Measurements from ENCODE around the gene FAM25C.
"Not testable (repeated sequence)": the region's sequence is repeated elsewhere in the genome, so short reads cannot be mapped to it uniquely, and the experiment has no call there.

FAM25C gene

DNA sequence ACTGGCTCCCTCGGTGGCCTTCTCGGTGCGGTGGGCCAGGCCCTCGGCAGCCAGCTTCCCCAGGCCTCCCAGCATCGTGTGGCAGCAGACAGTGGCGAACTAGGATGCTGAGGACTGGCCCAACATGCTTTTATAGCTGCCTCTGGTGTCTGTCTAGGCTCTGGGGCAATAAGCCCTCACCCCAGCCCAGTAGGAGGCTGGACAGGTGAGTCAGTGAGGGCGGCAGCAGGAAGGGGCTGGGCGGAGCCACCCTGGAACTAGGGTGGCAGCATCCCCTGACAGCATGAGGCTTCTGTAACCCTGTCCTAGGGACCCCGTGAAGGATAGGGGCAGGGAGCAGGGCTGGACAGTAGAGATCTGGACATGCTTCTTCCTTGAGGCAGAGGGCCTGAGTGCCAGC, at the start of gene FAM25C:
FAM25C (minus strand) TSS at position 101 of the 400 bp plus-strand sequence; CDS start at position 75, 26 bp downstream.
- not testable (repeated sequence) for DNase-seq

DNA sequence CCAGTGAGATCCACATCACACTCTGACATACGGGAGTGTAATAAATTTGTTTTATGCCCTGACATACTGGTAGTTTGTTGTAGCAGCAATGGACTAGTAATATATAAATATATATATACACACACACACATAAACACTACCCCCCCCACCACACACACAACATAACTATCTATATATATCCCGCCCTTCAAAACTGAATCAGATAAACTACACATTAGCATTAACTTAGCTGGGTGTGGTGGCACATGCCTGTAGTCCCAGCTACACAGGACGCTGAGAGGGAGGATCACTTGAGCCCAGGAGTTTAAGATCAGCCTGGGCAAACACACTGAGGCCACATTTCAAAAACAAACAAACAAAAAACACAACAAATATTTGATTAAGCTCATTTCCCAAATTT, 45.0 kb upstream of the FAM25C start:
- DNase-seq = not testable (repeated sequence)

DNA sequence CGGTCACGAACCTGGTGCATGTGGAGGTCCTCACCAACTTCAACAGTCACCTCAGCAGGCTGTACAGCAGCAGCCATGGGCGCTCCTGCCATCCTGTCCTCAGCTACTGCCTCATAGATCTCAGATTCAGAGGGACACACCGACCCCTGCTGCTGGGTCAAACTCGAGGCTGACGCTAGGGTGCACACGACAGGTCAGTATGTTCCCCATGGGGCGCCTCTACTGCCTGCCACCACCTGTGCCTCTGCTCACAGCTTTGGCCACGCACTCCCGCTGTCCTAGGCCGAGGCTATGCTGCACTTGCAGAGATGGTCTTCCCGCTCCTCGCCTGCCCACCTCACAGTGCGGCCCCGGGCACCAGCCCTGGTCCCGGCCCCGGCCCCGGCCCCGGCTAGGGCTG, 31.8 kb upstream of the FAM25C start:
- not testable (repeated sequence) for DNase-seq

DNA sequence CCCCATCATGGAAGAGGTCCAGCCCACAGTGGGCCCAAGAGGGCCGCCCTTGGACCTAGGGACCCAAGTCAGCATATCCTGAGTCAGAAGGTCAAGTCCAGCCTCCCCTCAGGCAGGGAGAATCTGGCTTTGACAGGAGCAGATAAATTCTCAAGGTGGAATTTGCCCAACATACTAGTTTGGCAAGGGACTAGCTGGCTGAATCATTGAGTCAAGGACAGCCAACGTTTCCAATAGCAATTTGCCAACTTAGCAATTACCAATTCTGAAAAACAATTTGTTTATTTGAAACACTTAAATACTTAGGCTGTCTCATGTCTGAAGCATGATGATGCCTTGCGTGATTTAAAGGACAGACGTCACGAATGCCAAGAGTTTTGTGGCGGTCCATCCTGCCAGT, 2.7 kb upstream of the FAM25C start:
- DNase-seq = not testable (repeated sequence)

DNA sequence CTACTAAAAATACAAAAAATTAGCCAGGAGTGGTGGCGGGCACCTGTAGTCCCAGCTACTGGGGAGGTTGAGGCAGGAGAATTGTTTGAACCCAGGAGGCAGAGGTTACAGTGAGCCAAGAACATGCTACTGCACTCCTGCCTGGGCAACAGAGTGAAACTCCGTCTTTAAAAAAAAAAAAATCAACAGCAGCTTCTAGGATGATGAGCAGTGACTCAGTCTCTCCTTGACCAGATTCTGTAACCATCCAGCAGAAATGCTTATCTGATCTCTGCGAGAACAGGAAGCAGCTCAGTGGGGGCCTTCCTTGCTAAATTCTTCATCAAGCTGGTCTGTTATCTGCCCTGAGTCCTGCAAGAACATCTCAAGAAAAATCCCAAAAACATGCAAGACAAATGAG, 5.5 kb downstream of the FAM25C start:
- DNase-seq = not testable (repeated sequence)

DNA sequence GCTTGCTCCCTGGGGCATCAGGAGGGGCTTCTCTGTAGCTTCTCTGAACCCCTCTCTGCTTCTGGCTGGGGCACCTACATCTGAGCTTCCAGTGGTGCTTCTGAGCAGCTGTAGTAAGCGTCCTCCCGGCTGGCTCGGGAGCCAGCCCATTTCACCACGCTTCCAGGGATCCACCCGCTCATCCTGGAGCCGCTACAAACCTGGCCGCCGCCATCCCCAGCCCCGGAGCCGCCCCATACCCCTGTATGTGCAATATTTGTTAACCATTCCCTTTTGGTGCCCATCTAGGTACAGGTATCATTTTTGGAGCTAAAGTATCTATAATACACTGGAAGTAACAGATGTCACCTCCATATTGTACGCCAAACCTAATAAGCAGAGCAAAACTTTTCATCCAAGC, 7.0 kb downstream of the FAM25C start:
- not testable (repeated sequence) for DNase-seq

DNA sequence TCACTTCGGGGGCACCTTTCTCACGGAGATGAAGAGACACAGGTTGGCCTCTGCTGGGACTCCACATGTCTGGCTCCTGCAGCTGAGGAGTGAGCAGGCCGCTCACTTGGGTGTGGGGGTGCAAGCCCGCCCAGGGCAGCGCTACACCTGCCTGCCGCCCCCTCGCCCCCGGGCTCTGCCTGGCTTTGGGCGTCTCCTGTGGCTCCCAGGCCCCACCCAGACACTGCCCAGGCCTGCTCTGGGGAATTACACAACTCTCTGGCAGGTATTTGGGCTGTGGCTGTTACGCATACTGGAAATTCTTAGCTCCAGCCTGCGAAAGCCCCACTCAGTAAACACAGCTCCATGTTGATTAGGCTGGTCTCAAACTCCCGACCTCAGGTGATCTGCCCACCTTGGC, 7.9 kb downstream of the FAM25C start:
- DNase-seq = not testable (repeated sequence)

DNA sequence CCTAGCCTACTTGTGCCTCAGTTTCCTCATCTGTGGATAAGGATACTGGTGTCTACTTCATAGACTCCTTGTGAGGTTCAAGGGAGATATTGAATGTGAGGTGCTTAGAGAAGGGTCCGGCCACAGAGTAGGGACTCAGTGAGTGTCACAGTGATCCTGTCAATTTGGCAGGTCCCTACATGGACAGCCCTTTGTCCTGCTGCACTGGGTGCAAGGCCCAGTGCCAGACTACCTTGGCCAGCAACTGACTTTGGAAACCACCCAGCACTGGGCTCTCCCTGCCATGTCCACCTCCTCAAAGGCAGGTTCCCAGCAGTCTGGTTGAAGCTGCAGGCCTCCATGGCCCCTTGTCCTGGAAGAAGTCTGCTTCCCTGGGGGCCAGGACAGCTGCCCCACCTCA, 9.5 kb downstream of the FAM25C start:
- DNase-seq = not testable (repeated sequence)

DNA sequence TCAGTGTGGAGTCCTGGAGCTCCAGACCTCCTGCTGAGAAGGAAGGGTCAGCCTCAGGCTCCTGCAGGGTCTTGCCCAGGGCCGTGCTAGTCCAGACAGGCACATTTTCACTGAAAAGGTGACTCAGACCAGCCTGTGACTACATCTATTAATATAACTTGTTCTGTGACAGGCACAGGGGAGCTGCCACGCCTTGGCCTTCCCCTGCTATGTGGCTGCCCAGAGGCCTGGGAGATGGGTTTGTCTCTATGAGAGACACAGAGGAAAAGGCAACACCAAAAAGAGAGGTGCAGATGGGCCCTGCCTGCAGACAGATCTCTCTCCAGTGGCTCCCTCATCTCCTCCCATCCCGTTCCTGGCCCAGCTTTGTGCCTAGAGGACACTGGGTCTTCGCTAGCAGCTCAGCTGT, 10.0 kb downstream of the FAM25C start:
- not testable (repeated sequence) for DNase-seq

DNA sequence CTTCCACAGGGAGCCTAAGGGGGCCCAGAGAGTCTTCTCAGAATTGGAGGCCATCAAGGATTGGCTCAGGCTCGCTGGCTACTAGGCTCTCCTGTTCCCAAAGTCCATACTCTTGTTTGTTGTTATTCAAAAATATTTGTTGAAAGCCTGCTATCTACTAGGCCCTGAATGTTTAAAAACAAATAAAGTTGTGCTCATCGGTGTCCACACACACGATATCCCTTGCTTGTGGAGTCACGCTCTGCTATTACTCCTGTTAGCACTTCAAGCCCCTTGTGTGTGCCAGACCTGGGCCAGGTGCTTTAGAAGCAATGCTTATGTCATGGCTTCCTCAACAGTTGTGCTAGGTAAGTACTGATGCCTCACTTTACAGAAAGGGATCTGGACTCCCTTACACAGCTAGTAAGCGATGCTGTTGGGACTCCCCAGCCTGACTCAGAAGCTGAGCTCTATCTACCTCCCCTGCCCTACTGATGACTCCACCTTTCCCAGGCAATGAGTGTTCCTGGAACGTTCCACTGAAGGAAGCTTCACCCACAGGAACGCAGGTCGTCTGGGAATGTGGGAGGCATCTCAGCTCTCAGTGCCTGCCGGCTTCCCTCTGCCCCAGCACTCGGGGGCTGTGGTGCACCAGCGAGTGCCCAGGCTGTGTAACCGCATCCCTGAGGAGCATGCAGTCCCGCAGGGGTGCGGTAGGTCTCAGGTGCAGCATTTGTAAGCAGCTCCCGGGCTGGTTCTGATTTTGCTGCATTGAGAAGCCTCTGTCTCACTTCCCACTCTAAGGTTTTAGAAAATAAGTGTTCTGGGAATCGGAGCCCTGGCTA, 10.7 kb downstream of the FAM25C start:
- DNase-seq = not testable (repeated sequence)

DNA sequence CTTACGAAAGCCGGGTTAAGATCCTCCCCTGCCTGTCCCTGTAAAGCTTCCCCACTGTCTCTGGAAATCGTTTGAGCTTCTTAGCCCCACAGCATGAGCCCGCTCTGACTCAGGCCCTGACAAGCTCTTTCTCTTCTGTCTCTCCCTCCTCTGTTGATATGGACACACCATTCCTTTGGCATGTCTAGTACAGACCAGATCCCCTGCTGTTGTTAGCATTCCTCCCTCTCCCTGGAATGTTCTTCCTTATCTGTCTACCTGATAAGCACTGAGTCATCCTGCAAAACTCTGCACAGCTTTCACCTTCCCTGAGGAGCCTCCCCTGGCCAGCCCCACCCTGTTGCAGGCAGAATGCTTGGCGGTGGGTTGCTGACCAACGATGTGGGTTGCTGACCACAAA, 11.6 kb downstream of the FAM25C start:
- DNase-seq = not testable (repeated sequence)

DNA sequence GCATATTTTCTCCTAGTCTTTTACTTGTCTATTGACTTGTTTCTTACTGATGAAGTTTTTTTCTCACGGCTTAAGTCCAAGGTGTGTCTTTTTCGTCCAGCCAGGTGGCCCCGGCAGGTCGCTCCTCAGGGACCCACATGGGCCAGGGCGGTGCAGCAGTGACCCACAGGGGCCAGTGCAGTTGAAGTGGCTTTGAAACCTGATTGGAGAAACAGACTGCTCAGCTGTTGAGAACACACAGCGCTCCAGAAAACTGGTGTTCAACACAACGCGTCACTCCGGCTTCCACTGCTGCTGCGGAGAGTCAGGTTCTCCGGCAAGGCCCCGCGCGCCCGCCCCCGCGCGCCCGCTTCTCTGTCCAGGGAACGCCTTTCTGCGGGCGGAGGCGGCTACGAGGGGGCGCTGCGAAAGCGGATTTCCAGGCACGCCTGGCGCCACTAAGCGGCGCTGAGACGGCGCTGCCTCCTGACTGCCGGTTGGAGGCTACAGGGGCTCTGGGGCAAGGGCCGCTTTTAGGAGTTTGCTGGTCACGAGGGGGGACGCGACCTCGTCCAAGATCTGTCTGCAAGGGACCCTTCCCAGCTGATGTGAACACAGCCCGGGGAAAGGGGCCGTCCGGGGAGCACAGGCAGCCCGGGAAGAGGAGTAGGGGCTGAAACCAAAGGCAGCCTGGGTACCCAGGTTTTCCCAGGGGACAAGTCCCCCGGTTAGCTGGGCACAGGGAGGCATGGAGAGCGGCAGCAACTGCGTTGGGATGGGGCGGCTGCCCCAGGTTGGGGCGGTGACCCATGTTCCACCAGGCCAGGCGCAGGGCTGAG, 13.0 kb downstream of the FAM25C start:
- DNase-seq = not testable (repeated sequence)

DNA sequence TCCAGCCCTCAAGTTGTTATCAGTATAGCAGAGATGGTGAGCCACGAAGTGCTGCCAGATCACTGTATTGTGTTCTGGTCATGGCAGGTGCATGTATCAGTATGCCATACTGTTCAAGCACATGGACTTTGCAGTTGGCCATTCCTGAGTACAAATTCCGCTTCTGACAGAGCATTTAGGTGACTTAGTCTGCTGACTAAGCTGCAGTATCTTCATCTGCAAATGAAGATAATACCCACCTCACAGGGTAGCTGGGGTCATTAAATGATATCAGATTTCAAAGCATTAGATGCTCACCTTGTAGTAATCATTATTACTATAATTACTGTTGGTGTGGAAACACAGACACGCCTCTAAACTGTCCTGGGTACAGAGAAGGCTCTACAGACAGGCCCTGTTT, 24.2 kb downstream of the FAM25C start:
- not testable (repeated sequence) for DNase-seq

DNA sequence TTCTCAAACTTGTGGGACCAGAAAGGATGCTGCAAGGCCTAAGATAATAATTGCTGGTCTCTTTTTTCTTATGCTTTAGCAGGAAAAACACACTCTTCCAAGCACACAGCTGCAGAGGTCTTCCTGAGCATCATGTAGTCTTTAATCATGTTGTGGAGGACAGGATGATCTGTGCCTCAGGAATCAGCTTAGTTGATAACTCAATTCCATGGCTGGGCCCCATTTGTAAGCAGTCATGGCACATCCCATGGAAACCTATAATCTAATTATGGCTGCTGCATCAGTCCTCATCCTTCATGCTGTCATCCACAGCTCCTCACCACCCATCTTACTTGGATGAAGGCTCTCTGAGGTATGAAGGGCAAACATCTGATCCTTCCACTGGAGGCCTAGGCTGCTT, 26.5 kb downstream of the FAM25C start:
- not testable (repeated sequence) for DNase-seq

DNA sequence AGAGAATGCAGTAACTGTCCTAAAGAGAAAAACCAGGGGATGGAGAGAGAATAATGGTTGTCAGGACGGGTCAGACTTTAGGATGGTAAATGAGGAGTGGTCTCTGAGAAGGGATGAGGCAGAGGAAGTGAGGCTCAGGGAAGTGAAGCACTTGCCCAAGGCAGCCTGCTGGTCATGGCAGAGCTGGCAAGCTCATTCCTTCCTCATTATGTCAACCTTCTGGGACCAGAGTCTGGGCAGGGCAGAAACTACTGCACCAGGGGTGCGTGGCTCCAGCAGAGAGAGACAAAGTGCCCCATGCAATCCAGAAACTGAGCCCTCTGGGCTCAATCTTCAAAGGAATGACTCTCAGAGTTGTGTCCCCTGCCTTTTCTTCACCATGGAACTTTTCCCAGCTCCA, 27.5 kb downstream of the FAM25C start:
- DNase-seq = not testable (repeated sequence)

DNA sequence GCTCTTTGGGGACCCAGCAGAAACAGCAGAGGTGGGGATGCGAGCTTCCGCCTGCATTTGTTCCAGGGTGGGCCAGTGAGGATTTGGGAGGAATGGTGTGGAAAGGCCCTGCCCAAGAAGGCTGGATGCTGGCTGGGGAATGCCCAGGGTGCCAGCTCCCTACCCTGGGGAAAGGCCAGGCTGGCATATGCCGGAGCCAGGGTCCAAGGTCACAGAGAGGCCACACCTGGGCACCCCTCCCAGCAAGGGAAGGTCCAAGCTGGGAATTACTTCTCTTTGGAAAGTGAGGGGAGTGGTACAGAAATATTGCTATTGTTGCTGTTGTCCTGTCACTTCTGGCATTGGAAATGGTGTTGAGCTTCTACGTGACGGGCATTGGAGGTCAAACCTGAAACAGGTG, 28.0 kb downstream of the FAM25C start:
- DNase-seq = not testable (repeated sequence)

DNA sequence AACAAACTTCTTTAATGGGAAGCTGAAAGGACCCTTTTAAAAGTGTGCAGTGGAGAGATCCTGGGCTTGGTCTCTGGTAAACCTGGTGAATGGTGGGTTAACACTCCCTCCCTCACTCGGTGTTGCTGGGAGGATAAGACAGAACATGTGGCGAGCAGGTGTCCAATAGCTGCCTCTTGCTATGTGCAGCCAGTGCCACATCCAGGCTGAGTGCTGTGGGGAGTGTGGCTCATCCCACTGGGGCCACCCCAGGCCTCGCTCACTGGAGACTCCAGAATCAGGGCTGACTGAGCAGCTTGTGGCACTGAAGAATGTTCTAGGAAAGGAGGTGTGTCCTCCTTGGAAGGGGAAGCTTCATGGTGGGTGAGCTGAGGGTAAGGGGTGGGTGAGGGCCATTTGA, 29.5 kb downstream of the FAM25C start:
- not testable (repeated sequence) for DNase-seq

DNA sequence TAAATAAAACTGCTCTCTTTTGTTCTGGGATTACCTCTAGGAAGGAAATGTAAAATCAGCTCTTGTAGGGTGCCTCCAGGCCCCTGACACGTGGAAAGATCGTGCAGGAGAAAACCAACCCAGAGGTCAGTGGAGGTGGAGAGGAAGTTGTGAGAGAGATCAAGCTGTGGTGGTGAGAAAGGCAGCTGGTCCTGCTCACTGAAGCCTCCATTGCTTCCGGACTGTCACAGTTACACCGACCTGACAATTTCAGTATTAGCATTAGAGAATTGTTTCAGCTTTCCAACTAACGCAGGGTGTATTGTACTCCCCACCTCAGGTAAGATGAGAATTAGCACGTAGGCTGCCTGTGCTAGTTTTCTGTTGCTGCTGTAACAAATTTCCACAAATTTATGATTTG, 30.6 kb downstream of the FAM25C start:
- DNase-seq = not testable (repeated sequence)

DNA sequence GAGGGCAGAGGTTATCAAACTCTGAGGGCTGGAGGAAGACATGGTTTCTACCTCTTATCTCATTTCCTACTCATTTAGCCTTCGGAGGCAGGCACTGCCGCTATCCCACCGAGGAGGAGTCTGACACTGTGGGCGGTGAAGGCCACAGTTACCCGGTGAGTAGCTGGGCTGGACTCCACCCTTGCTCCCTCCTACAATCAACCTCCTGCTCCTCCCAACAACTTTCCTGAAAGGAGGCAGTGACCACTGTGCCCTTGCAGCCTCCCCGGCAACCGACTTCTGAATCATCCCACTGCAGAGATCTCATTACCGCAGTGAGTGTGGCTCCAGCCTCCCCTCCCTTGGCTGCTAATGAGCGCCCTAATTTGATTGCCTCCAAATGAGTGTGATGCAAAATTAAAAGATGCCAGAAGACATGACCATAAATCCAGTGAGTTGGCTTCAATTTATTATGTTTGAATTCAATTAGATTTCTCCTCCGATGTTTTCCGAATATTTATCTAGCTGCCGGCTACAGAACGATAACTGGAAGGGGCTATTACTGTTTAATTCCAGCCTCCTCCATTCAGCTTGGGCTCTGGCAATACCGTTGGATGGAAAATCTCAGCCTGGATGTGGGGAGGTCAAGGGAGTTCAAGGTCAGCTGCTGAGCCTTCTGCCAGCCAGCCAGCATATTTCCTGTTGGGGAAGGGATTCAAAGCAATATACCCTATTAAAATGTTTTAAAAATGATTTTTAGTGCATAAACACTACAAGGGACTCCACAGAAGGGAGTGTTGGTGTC, 35.1 kb downstream of the FAM25C start:
- not testable (repeated sequence) for DNase-seq

DNA sequence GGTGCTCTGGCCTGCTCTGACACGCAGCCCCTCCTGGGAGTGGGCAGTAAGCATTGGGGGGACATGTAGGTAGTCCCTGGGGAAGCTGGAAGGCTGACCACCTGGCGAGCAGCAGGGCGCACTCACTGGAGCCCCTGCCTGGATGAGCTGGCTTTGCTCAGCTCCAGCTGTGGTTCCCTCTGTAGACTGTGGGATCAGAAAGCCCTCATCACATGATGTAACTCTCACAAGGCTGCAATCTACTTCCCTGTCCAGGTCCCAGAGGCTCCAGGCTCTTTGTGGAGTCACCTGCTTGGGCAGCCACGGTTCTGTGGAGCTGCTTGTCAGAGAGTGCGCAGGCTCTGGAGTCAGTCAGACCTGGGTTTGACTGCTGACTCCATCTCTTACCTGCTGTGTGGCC, 36.8 kb downstream of the FAM25C start:
- not testable (repeated sequence) for DNase-seq

DNA sequence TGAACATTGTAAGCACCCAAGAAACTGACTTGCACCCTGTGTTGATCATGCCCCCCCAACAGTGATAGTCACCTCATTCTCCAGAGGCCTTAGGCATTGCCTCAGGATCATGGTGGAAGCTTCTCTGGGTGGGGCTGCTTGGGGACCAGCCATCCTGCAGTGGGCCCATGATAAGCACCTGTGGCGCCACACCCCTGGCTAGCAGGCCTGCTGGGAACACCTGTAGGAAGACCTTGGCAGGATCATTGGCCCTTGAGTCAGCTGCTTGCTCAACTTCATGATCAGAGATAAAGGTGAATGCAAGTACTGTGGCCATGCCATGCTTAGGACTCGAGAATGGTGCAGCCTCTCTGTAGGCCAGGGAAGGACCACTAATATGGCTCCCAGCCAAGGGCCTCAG, 38.9 kb downstream of the FAM25C start:
- not testable (repeated sequence) for DNase-seq

DNA sequence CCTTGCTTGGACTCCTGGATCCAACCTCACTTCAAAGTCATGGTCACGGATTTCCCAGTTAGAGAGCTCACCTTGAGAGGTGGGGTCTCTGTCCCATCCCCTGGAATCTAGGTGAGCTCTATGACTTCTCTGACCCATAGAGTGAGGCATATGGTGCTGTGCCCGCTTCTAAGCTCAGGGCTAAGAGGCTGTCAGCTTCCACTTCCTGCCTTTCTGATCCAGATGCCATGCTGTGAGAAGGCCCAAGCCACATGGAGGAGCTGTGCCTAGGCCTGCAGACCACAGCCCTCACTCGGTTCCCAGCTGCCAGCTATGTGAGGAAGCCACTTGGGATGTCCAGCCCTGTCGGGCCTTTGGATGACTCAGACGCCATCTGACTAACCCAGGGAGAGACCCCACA, 39.9 kb downstream of the FAM25C start:
- not testable (repeated sequence) for DNase-seq

DNA sequence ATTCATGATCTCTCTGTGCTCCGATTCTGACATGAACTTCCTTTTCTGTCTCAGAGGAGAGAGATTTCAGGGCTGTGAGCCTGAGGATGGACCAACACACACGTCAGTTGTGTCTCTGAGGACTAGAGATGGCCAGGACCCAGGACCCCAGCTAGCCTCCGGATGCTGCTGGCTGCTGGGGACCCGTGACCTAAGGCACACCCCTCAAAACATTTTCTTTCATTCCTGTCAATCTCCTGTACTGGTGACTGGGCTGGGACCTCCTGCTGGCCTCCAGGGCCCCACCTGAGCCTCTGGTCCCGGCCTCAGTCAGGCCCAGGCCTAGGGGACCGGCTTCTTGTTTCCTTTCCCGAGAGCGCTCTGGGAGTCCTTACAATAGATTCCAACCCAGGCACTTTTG, 42.4 kb downstream of the FAM25C start:
- not testable (repeated sequence) for DNase-seq

Measured in NCI-H146 (cell line).